Activated naive CD4-positive, alpha-beta T cell treated with anti-CD3 and anti-CD28 coated beads, Interleukin-2, amount 50 U/mL, for 16 hours (primary cell): ENCODE results near the gene MTHFD2L.
"Not testable (repeated sequence)": the region's sequence is repeated elsewhere in the genome, so short reads cannot be mapped to it uniquely, and the experiment has no call there.

ENCODE experiments used
- DNase-seq: peaks from one replicate; pipeline ENCODE4 v3.0.0-alpha.2; 2020

The MTHFD2L gene

DNA sequence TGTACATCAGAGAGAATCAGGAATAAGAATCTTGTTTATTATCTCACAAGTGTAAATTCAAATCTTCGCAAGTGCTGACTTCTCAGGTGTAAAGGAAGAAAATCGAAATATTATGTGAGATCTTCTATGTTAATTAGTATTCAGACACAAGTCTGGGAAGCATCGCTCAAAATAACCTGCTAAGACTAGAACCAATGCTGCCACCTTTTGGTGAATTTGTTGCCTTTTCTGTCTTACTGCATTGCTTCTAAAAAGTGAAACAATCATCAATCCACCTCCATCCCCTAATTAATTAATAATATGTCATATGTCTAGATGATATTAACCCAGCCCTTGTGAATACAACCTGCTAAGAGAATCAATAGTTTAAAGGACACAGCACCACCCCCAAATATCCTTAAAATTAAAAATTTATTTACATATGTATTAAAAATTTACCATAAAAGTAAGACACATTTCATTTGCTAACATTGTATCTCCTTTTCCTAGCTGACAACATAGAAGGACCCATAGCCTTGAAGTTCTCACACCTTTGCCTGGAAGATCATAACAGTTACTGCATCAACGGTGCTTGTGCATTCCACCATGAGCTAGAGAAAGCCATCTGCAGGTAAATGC lies 153.9 kb downstream of the MTHFD2L start:
- no peak for DNase-seq

DNA sequence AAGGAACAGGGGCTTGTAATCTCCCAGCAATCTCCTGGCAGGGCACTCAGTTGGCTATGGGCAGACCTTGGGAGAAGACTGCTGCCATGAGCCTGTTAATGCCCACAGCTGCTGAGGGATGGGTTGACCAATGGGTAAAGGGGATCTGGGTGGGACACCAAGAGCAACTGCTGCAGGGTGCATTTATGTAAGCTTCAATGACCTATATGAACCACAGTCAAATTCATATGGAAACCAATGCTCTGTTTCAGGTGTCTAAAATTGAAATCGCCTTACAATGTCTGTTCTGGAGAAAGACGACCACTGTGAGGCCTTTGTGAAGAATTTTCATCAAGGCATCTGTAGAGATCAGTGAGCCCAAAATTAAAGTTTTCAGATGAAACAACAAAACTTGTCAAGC lies 156.4 kb downstream of the MTHFD2L start:
- DNase-seq, result no peak

DNA sequence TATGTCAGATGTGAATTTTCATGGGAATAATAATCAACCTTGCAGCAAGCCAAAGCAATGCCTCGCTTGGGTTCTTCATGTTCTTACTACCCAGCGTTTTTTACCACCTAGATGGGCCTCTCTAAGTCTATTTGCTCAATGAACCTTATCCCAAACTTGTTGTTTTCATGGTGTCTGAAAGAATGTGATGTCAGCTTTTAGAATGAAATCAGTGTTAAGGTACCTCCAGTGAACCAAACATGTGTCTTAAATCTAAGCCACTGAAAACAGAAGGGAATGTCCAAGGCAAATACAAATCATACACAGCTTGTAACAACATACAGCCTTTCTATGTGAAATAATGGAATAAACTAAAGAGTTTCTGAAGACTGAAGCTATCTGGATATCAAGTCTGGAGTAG lies 157.0 kb downstream of the MTHFD2L start:
- DNase-seq, result no peak

DNA sequence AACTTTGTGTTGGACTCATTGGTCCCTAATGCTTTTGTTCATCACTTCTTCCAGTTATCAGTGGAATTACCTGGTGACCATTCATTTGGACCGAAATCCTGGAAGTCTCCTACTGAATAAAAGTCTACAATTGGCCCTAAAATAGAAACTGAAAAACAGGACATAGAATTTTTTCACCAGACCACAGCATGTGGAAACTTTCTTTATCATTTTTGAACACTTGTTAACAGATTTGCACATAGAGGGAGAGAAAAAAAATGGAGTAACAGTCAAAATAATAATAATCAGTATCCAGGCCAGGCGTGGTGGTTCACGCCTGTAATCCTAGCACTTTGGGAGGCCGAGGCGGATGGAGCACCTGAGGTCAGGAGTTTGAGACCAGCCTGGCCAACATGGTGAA lies 157.5 kb downstream of the MTHFD2L start:
- no peak for DNase-seq

DNA sequence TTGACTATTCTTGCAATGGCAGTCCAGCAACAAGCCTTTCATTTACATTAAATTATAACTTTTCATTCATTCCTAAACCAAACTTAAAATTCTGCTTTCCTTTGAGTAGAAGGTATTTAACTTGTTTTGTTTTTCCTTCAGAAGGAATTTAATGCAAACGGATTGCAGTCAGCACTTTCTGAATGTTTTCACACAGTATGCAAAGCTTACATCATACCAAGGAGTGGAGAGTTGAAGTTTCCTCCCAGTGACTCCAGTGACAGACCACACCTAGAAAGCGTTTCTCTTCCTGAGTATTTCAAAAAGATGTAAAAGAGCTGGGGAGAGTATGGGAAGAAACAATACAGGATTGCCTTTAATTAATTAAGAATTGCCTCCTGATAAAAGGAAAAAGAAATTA lies 158.5 kb downstream of the MTHFD2L start:
- DNase-seq, result no peak

DNA sequence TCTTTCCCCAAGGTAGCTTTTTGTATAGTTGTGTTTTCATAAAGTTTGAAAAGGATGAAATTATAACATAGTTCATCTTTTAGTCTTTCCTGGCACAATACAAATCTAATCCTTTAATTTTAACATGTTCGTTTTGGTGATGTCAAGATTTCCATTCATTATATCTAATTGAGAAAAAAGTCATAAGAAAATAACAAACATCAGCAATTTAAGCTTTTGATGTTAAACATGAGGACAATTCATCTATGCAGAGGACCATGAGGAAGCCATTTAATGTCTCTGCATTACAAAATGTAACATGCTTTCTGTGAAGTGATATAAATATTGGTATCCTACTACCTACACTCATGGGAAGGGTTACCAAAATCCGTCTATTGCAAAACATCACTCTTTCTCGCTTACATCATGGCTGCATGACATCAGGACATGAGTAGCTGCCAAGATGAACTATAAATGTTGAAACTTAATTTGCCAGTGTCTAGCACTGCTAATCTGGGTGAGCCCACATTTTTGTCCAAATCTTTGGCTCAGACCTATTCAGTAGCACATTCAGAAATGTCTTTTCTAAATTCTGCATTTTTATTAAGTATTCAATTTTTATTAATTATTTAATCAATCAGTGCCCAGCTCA lies 159.8 kb downstream of the MTHFD2L start:
- no peak for DNase-seq

DNA sequence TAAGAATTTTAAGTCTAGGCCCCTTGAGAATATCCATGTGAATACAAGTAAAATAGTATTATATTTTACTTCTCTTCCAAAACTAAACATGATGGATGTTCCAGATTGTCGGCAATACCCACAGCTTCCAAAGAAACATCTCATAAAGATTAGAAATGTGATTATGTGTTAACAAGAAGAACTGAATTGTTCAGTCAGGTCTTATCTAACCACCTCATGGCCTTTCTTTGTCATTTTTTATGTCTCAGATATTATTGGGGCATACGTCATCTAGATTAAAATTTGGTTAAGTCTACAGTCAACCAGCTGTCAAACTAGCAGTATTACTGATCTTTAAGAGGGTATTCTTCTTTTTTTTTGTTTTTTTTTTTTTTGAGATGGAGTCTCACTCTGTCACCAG lies 160.4 kb downstream of the MTHFD2L start:
- DNase-seq, result no peak

DNA sequence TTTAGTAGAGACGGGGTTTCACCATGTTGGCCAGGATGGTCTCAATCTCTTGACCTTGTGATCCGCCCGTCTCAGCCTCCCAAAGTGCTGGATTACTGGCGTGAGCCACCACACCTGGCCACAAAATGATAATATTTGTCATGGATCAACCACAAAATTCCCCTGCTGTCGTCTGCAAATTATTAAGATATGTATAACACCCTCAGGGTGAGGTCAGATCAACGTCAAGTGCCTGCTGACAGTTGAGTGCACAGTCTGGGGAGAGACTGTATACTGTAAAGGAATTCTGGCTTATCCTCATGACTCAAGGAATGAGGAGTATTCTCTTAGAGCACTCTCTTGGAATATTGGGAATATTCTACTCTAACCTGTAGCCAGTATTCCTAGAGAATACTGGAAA lies 161.6 kb downstream of the MTHFD2L start:
- no peak for DNase-seq

DNA sequence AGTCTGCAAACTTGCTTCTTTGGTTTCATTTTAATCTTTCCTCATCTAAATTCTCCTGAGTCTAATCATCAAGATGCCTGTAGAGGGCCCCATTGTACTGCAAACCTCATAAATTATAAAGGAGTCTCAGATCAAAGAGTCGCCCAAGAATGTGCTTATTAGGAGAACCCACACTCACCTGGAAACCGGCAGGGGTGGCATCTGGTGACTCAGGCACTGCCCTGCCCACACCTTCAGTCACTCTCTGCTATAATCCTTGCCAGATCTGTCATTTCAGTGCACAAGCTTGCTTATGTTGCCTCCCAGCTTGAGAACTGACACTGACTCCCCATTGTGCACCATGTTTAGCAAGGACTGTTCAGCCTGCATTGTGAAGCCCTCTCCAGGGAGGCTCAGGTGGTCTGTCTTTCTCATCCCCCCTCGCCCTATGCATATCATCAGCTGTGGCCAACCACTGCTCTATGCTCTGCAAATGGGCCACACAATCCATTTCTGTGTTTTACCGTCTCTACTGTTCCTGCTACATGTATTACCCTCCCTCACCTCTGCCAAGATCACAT lies 162.7 kb downstream of the MTHFD2L start:
- peak; percentile 40 for DNase-seq

DNA sequence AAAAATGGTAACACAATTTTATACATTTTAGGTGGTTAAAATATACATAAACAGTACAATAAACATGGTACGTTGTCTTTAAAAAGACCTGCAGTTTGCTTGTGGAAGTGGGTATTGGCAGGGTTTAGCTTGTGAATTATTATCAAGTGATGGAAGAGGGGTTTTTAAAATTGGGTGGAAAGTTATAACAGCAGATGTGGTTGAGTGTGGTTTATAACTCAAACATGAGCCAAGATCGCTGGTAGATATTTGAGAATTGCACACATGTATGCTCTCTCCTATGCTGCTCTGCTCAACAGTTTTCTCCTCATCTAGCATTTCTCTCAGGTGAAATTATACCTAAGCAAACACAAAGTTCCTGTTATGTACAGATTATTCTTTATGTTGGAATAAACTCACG lies 164.4 kb downstream of the MTHFD2L start:
- DNase-seq, result no peak

DNA sequence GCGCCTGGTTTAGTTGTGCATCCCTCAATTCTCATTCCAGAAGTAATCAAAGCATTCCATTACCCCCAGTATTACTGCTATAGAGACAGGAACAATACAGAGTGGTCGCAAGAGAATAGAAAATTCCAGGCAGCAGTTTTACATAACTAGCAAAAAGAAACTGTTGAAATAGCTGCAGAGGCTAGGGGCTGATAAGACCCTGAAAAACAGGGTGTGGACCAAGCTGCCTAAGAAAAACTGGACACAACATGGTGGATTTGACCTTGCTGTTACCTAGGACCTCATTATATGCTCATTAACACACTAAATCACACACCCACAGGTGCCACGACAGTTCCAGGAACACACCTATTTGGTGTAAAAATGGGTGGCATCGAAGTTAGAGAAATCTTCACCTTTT lies 165.7 kb downstream of the MTHFD2L start:
- no peak for DNase-seq

DNA sequence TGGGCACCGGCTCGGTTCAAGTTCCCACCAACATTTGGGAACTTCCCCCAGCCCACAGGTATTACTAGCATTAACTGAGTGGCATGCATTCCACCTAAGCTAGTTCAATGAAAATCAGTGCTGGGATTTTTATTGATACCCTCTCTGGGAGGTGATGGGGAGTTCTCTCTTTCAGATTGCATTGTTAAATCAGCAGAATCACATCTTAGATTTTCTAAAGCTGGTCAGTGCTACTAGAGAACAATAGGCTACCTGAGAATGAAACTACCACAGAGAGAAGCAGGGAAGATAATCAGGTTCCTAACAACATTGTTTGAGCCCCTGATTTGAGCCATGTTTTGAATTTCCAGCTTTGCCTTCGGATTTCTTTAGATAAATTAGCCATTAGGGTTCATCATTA lies 166.3 kb downstream of the MTHFD2L start:
- DNase-seq, result no peak

DNA sequence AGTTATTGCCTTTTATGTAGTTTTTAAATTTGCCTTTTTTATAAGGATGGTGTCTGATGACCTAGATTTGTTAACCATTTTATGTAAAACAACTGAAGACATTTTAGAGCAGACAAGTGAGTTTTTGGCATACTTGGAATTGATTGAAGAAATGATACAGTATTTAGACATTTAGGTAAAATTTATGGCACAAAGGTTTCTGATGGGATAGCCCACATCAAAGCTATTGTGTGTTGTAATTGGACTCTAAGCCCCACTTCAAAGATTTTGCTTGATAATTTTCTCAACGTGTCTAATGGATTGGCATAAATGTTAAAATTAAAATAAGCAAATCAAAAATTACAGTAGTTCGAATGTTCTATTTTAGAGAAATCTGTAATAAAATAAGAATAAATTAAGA lies 168.0 kb downstream of the MTHFD2L start:
- DNase-seq, result no peak

DNA sequence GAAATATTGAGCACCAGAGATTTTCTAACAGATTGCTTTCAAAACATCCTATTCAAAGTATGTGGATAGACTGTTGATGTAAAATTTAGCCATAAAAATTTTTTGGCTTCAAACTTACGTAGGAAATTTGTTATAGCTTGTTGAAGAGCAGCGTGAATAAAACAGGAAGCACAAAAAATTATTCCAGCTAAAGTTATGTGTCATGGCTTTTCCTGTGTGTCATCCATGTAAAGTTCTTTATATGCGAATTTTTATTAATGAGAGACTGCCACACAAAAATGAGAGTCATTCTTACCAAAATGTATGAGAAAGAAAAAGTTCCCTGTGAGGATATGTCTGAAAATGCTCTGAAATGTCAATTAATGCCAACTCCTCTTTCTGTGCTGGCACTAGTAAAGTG lies 169.8 kb downstream of the MTHFD2L start:
- DNase-seq, result no peak

DNA sequence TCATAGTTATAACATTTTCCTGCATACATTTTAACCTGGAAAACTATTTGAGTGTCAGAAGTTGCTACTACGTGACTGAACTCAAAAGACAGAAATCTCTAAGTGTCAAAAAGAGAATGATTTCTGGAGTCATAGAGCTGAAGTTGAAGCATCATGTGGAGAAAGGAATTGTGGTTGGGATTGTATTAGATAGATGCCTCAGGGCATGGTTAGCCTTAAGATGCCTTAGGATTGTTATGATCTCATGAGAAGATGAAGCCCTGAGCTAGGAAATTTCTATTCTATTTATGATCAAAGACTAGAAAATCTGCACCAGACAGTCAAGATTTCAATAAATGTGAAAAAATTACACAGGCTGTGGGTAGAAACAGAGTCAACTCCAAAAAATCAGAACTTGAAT lies 170.6 kb downstream of the MTHFD2L start:
- no peak for DNase-seq

DNA sequence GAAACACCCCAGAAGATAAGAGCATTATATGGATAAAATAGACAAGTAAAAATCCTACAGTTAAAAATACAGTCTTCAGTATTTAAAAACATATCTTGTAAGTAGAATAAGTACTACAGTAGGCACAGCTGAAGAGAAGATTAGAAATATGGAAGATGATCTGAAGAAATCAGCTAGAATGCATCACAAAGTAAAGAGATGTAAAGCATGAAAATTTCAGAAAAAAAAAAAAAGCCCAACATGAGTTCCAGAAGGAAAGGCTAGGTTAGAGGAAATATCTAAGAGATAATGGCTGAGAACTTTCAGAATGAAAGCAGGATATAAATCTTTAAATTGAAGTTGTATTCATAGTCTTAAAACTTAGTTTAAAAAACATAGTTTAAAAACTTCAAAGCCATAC lies 171.4 kb downstream of the MTHFD2L start:
- no peak for DNase-seq

DNA sequence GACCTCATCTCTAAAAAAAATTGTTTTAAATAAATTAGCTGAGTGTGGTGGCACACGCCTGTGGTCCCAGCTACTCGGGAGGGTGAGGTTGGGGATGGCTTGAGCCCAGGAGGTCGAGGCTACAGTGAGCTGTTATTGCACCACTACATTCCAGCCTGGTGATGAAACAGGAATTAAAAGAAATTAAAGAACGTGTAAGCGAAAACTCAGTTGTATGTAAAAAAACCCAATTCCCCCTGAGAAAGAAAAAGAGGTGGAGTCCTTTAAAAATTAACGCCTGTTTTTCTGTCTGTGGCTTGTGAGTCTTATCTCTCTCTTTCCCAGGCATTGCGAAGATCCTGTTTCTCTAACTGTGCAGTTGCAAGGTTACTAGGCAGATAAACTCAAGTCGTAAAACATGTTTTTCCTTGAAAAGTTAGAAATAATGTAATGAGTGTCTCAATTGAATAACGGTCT lies 172.4 kb downstream of the MTHFD2L start:
- no peak for DNase-seq

DNA sequence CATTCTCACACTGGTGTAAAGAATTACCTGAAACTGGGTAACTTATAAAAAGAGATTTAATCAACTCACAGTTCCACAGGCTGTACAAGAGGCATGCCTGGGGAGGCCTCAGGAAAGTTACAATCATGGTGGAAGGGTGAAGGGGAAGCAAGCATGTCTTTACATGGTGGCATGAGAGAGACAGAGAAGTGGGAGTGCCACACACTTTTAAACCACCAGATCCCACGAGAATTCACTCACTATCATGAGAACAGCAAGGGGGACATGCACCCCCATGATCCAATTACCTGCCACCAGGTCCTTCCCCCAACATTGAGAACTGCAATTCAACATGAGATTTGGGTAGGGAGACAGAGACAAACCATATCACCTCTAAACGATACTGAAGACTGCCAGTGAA lies 173.3 kb downstream of the MTHFD2L start:
- no peak for DNase-seq

DNA sequence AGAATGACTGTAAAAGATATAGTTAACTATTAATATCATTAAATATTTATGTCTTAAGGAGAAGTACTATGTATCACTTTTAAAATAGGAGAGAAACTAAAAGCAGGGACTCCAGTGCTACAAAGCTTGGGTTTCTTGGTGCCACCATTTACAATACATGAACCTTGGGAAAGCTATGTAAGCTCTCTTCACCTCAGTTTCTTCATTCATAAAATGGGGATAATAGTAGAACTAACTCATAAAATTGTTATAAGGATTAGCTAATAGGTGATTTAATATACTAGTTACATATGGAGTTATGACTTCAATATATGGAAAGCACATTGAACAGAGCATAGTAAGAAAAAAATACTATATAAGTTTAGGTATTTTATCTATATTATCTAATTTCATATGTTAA lies 174.0 kb downstream of the MTHFD2L start:
- DNase-seq, result no peak

DNA sequence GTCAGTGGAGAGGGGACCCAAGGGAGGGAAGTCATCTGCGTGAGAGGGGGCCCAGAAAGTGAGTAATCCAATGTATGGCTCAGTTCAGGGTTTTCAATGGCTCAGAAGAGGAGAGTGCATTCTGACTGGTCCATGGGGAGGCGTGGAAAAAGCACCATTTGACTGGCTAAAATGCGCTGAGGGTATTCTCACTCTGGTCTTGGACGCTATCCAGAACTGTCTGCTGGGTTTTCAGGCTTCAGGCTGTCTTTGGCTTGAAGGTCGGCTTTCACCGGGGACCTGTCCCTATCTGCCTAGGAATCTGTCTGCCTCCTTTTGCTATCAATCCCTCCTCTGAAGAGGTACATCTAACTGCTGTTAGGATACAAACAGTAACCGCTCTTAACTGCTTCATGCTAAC lies 176.7 kb downstream of the MTHFD2L start:
- no peak for DNase-seq

DNA sequence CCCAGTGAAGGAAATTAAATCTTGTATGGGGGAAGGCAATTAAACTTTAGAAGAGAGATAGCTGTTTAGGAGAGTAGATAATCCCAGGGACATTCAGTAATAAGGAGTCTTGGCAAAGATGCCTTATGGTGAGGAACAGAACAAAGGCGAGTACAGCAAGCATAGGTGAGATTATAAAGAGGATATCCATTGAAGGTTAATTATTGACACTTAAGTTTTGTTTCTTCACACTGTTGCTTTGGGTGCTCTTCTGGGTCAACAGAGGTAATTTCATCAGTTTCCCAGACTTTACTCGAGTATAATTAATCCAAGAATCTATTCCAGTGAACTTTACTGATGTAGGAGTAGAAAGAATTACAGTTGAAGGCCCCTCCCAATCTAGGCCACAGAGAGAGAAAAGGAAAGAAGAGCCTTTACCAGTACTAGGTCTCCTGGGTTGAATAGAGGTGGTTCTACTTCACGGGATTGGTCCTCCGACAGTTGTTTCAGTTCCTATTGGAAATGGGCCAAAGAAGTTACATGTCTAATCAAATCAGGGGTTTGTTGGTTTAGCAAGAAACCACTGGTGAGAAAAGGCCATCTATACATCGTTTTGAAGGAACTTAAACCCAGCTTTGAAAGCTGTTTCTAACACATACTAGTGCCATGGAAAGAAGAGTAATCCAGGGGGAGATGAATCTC lies 177.6 kb downstream of the MTHFD2L start:
- DNase-seq, result no peak

DNA sequence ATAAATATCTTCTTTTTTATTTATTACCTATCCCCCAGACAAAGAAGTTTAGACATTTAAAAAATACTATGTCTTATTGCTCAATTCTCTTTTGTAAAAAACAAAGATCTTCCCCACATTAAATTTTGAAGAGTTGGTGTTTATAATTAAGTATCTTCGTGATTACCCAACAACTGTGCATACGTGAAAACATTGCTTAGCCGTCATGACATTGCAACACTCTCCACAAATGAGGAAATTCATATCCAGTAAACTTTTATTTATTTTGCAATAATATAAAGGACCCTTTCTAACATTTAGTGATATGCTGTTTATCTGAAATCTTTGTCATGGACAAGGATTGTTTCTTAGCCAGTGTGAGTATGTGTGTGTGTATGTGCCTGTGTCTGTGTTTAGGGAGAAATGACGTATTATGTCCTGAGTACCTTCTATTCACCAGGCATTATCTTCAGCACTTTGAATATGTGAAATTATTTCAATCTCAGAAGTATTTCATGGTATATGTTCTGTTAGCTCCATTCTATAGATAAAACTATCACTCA lies 180.9 kb downstream of the MTHFD2L start:
- no peak for DNase-seq

DNA sequence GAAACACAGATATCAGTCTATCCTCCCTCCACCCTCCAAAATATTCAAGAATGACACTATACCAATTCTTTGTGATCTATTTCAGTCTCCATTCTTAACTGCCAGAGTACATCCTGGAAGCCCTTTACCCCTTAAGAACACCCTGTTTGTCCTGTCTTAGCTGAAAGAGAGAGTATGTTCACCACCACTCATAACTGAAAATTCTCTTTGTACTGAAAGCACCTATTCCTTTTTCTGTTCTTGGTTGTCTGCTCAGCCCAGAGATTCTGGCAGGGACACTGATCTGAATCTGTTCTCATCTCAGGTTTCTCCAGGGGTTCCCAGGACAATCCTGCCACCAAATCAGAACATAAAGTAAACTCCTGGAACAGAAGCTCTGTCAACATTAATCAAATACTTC lies 181.6 kb downstream of the MTHFD2L start:
- no peak for DNase-seq

DNA sequence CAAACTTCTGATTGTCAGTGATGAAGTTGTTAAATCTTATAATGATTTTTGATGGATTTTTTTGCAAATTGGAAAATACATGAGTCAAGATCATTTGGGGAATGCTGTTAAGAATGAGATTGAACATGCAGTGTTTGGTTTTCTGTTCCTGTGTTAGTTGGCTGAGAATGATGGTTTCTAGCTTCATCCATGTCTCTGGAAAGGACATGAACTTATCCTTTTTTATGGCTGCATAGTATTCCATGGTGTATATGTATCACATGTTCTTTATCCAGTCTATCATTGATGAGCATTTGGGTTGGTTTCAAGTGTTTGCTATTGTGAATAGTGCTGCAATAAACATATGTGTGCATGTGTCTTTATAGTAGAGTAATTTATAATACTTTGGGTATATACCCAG lies 182.5 kb downstream of the MTHFD2L start:
- not testable (repeated sequence) for DNase-seq
